Stimulated activated CD4-positive, alpha-beta T cell treated with anti-CD3 and anti-CD28 coated beads, Interleukin-15, amount 100 ng/mL, for 1 hour (primary cell): ENCODE data around the gene RMC1.
"Not testable (repeated sequence)": the region's sequence is repeated elsewhere in the genome, so short reads cannot be mapped to it uniquely, and the experiment has no call there.

Experiments
- DNase-seq, 2 donors: peaks; one replicate each; pipeline ENCODE4 v3.0.0-alpha.2; 2020; ENCODE audit warnings: low read depth in 1 of 2, low spot score in 1 of 2

RMC1 gene

DNA sequence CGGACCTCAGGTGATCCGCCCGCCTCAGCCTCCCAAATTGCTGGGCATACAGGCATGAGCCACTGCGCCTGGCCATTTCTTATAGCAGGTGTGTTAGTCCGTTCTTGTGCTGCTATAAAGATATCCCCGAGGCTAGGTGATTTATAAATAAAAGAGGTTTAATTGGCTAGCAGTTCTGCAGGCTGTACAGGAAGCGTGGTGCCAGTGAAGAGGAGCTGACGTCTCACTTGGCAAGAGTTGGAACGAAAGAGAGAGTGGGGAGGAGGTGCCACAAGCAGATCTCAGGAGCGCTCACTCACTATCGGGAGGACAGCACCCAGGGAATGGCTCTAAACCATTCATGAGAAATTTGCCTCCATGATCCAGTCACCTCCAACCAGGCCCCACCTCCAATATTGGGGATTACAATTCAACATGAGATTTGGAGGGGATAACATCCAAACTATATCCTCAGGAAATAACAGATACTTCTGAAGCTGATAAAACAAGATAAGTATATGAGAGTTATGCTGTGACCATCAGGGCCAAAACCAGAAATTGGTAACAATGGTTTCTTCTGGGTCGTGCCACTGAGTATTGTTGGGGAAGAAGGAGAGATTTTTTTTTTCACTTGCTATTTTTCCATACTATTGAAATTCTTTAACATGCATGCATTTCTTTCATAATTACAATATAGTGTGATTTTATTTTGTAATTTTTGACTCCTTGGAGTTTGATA is 7.4 kb upstream of the RMC1 start:
- DNase-seq: no peak

DNA sequence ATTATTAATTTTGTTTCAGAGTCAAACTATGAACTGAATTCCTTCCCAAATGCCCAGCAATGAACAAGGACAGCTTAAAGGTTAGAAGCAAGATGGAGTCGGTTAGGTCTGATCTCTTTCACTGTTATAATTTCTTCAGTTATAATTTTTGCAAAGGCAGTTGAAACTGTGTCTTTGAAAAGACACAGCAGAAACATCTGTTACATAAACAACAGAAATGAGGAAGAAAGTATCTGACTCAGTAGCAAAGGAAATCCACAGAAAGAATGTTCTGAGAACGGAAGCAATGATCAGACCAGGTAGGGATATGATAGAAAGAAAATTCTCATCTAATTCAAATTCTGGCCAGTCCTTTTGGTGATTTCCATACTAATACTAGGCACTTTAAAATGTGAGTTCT is 5.2 kb upstream of the RMC1 start:
- DNase-seq: no peak

DNA sequence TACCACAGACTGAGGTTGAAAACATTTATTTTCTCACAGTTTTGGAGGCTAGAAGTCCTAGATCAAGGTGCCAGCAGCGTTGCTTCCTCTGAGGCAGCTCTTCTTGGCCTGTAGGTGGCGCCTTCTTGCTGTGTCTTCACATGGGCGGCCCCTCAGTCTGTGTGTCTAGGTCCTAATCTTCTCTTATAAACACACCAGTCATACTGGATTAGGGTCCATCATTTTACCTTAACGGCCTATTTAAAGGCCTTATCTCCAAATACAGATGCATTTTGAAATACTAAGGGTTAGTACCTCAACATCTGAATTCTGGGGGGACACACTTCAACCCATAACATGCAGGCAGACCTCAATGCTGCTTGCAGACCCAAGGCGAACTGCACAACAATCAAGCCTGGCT is 4.4 kb upstream of the RMC1 start:
- peak; percentile 32 to 42 for DNase-seq

DNA sequence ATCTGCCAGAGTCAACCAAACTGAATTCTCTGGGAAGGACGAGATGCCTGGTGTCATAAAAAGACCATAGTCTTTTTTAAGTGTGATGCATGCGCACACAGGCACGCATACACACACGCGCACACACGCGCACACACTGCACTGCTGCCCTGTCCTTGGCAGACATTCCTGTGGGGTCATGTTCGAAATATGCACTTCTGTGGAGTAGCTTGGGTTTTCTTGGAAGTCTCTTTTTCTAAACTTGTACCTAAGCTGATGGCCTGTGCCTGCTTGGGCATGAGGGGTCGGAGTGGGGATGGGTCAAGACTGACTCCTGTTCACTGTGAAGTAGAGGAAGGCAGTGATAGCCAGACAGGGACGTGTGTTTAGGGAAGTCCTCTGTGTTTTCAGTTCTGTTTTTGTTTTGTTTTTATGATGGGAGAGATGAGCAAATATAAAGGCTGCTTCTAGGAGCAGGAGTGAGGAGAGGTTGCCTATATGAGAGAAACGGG is 4.0 kb upstream of the RMC1 start:
- DNase-seq: no peak

DNA sequence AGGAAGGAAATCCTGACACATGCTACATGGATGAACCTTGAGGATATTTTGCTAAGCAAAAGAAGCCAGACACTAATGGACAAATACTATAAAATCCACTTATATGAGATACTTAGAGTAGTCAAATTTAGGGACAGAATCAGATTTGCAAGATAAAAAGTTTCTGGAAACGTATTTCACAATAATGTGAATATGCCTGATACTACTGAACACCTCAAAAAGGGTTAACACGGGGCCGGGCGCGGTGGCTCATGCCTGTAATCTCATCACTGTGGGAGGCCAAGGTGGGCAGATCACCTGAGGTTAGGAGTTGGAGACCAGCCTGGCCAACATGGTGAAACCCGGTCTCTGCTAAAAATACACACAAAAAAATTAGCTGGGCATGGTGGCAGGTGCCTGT is 1.7 kb upstream of the RMC1 start:
- DNase-seq: no peak

DNA sequence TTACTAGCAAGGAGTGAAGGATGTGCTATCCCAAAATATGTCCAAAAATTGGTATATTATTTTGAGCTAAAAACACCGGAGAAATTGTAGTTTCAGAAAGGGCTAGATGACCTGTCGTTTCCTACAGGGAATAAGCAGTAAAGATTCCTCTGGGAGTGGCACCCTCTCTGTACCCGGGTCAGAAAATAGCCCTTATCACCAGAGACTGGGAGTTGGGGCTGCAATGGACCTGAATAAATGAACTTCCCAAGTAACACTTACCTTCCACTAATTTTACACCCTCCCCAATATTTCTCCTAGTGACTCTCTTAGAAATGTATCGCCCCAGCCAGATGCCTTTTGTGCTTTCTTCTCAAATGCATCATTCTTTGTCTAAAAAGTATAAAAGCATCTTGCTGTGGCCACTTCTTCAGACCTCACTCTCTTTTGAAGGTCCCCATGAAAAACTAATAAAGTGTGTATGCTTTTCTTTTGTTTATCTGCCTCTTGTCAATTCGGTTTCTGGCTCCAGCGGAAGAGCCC is 734 bp upstream of the RMC1 start:
- no peak for DNase-seq

DNA sequence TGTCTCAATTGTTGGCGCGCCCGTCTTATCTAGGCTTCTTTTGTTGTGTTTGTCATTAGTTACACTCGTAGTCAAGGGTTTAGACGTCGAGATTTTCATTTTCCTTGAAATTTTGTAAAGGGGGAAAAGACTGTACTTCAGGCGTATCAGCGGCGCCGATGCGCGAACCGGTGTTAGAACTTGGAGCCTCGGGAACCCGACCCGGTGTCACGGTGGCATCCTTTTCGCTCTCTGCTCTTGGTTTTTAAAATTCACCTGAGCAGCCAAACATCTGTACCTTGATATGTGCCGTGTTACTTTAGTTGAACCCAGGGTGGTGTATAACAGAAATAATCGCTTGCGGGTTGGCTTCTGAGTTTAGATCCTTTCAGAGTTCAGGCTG is 643 bp downstream of the RMC1 start:
- no peak for DNase-seq

DNA sequence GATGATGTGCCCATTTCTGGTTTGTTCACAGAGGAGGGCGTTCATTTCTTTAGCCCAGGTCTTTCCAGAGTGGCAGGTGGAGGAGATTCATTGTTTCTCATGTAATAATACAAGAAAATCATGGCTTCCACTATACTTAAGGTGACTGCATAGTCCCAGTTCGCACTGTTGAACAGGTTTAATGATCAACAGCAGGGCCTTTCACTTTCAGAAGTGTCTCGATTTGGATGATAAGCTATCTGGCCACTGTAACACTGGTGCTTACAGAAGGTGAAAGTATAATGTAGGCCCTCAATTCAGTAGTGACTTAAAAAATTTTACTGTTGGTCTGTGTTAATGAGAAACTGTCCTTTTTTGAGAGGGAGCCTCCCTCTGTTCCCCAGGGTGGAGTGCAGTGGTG is 1.4 kb downstream of the RMC1 start:
- no peak for DNase-seq

DNA sequence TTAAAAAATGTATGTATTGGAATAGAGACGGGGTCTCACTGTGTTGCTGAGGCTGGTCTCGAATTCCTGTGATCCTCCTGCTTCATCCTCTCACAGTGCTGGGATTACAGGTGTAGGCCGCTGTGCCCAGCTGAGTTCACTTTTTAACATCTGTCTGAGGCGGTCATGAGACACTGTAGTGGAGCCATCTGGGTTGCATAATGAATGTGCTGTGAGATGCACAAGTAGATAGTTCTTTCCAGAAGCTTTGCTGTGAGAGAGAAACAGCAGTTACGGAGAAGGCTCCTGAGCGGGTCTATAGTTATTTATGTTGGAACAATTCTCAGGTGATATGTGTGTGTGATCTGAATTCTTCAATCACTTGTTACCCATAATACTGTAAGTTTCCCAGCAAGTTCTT is 3.1 kb downstream of the RMC1 start:
- DNase-seq: no peak

DNA sequence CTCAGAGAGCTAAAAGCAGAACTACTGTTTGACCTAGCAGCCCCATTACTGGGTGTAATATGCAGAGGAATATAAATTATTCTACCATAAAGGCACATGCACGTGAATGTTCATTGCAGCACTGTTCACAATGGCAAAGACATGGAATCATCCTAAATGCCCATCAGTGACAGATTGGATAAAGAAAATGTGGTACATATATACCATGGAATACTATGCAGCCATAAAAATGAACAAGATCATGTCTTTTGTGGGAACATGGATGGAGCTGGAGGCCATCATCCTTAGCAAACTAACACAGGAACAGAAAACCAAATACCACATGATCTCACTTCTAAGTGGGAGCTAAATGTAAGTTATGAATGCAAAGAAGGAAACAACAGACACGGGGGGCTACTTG is 7.6 kb downstream of the RMC1 start:
- not testable (repeated sequence) for DNase-seq

DNA sequence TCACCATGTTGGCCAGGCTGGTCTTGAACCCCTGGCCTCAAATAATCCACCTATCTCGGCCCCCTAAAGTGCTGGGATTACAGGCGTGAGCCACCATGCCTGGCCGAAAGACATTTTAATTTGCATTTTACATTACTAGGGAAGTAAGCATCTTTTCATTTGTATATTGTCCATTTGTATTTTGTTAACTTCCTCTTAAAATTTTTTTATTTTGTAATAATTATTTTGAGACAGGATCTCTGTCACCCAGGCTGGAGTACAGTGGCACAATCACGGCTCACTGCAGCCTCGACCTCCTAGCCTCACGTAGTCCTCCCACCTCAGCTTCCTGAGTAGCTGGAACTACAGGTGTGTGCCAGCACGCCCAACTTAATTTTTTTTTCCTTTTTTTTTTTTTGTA is 8.9 kb downstream of the RMC1 start:
- not testable (repeated sequence) for DNase-seq

DNA sequence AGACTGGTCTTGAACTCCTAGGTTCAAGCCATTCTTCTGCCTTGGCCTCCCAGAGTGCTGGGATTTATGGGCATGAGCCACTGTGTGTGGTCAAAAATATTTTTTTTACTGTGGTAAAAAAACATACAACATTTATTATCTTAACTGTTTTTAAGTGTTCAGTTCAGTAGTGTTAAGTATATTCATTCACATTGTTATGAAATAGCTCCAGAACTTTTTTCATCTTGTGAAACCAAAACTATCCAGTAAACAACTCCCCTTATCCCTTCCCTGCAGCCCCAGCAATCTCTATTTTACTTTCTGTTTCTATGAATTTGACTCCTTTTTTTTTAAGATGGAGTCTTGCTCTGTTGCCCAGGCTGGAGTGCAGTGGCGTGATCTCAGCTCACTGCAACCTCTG is 9.3 kb downstream of the RMC1 start:
- DNase-seq: no peak

DNA sequence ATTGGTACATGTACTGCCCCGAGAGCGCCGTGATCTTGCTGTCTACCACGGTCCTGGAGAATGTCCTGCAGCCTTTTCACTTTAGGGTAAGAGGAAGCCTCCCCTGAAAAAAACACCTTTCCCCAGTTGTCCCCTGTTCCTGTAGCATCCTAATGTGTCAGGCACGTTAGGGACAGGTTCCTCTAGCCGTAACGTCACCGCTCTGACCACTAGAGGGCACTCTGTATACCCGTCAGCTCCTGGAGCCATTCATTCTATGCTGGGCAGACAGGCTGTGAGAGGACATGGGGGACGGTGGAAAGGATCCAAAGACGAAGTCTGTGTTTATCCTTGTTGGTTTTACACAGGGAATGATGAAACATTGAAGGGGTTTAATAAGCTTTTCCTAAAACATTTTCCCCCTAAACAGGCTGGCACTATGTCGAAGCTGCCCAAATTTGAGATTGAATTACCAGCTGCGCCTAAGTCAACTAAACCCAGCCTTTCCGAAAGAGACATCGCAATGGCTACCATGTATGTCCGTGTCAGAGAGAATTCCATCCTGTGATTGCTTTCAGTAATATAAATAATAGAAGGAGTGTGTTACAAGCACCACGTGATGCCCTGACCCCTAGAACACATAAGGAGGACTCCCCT is 12.7 kb downstream of the RMC1 start:
- peak; percentile 42 to 49 for DNase-seq

DNA sequence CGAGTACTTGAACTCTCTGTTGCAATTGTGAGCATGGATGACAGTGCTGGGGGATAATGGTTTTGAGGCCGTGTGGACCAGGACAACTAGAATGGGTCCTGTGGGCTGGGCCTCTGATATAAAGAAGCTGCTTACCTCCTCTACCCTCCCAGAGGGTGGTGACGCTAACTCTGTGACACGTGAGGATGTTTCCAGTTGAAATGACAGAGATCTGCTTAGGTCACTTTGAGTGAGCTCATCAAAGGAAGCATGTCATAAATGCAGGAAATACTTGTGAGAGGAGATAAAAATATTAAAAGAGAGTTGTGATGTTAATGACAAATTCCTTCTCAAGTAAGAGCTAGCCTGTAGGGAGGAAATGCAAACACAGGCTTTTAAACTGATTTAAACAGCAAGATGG is 16.4 kb downstream of the RMC1 start:
- no peak for DNase-seq

DNA sequence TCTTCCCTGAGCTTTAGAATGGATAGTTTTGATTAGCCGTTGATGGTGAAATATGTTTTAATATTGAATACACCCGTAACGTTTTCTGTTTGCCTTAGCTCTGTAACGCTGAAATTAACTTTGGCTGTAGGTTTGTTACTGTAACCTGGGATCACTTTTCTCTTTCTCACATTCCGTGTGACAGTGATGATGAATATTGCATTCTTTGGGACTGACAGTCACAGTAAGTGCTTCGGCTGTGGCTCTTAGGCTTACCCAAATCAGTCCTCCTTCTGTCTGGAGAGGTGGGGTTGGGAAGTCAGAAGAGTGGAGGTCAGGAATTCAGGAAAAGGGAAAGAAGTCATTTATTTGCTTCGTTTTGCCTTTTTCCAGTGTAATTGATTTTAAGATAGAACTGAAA is 18.0 kb downstream of the RMC1 start:
- no peak for DNase-seq

DNA sequence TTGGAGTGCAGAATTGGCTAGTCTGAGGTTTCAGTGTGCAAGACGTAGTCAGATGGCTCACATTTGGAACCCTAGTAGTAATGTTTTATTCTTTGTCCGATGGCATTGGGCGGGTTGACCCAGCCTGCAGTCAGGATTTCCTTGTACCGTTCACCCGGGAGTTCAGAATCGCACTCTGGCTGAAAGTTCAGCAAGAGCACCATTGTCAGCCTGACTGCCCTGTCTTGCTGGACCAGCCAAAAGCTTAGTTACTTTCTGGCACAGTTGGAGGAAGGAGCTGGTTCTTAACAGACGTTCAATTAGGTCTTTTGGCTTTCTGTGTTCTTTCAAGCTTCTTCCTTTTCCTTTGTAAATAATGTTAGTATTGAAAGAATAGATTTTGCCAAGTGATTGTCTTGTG is 18.6 kb downstream of the RMC1 start:
- DNase-seq: no peak

DNA sequence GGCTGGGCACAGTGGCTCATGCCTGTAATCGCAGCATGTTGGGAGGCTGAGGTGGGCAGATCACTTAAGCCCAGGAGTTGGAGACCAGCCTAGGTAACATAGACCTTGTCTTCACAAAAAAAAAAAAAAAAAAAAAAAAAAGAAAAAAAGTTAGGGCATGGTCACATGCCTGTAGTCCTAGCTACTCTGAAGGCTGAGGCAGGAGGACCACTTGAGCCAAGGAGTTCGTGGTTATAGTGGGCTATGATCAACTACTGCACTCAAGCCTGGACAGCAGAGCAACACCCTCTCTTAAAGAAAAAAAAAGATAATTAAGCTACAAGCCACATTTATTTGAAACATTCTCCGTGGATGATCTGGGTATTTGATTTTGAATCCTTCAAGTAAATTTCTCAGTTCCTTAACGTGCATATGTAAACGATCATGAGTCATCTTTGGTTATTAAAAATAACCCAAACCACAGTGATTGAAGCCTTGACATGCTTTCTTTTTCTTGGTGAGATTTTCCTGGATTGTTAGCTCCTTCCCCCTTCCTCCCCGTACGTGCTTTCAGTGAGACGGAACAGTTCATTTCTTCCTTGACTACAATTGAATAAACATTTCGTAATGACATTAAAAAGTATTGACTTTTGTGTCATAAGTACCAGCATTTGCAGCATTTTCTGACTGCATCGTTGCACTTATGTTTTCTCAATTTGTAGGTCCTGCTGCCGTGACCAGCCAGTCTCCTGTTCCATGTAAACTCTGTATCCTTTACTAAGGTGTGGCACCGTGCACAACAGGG is 20.3 kb downstream of the RMC1 start:
- DNase-seq: no peak

DNA sequence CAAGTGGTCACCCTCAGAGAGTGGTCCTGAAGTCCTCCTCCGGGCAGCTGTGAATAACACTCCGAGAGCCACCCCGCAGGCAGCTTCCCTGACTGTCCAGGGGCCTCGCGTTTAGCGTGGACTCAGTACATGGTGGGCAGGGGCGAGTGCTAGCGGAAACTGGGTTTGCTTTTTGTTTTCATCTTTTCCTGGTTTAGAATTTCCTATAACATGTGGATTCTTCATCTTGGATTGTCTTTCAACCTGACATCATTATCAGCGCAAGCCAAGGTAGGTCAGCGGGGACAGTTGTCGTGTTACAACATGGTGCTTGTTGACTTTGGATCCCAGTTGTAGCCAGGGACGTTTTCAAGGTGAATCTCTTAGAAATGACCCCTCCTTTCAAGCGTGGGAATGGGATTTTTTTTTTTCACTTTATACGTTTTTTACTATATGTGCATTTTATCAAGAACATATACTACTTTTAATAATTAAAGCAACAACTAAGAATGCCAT is 20.9 kb downstream of the RMC1 start:
- no peak for DNase-seq

DNA sequence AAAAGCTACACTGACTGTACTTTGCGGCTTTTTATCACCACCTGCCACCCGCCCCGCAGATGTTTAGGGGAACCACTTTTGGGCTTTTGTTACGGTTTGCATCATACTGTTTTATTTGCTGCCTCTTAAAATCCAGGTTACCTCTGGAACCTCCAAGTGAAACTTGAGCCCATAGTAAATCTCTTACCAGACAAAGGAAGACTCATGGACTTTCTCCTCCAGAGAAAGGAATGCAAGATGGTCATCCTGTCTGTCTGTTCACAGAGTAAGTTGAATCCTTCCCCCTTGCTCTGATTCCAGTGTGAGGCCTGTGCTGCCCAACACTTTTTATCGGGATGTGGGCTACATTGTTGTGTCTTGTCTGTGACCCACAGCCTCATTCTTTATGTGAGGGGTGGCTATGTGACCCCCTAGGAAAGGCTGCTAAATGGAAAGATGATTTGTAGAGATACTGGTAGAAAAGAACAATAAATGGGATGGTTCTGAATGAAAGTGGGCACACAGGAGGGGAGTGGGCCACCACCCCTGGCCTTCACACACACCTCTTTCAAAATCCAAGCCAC is 23.3 kb downstream of the RMC1 start:
- no peak for DNase-seq

DNA sequence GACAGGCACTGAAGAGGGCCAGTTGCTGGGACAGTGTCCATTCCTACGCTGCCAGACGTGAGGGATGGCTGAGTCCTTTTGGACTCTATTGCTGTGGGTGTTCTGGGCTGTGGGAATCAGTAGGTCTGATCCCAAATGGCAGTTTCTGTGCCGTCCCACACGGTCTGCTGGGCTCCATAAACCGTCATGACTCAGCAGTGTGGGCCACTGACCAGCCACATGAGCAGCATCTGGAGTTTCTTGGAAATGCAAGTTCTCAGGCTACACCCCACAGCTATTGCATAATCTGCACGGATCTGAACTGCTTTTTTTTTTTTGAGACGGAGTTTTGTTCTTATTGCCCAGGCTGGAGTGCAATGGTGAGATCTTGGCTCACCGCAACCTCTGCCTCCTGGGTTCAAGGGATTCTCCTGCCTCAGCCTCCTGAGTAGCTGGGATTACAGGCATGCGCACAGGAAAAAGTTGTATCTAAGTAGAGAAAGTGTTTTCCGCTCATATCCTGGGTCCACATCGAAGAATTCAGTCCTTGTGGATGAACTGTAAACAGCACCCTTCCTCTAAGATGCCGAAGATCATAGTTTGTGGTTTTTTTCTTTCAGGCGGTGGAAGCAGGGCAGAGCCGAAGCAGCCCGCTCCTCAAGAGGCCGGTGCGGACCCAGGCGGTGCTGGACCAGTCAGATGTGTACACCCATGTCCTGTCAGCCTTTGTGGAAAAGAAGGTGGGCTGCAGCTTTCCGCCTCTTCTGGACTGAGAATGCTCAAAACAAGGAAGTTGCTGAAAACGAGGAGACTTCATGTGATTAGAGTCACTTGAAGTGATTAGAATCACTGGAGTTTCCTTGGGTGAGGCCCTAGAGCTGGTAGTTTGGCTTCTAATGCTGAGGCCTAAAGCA is 25.5 kb downstream of the RMC1 start:
- no peak for DNase-seq

DNA sequence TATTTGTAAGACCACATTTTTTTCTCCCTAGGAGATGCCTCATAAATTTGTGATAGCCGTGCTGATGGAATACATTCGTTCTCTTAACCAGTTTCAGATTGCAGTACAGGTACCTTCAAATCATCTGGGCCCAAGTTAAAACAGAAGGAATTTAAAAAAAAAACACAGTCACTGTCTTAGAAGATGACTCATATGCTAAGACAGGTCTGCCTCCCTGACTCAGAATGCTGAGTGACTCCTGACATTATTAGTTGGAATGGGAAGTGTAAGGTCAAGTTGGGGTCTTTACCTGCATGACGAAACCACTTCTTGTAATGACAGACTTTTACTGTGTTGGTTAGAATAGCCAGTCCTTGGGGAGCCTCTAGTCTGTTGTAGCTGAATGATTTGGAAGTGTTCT is 26.3 kb downstream of the RMC1 start:
- DNase-seq: no peak
